Stomach (tissue), 4 donors: ENCODE results near the gene CEP44.

Experiments used
- EP300 ChIP-seq: sonication (generic); formaldehyde crosslinking; IDR thresholded peaks from one replicate; pipeline ENCODE4 v1.6.1; 2017; ENCODE audit warnings: antibody characterized with exemption
- POLR2A ChIP-seq, 4 donors: fragments of 450-650 bp; IDR thresholded peaks; one replicate each; pipeline ENCODE4 v1.6.1; 2016; ENCODE audit warnings: antibody characterized with exemption in 4 of 4, control low read depth in 2 of 4, mild to moderate bottlenecking in 1 of 4, moderate library complexity in 1 of 4
- POLR2AphosphoS5 ChIP-seq, 3 donors: sonication (generic); formaldehyde crosslinking; IDR thresholded peaks; one replicate each; pipeline ENCODE4 v1.6.1; 2016; ENCODE audit warnings: antibody characterized with exemption in 3 of 3
- TF ChIP-seq, protein P1 (sequence below), 7 experiments: fragments of 450-650 bp in 4 of 7; fragments of 200-600 bp in 3 of 7; sonication (generic) in 3 of 7; IDR thresholded peaks; one replicate each; pipeline ENCODE4 v1.5.1; 2016 to 2019; ENCODE audit warnings: antibody characterized with exemption in 7 of 7, control low read depth in 2 of 7, mild to moderate bottlenecking in 1 of 7

DNA sequence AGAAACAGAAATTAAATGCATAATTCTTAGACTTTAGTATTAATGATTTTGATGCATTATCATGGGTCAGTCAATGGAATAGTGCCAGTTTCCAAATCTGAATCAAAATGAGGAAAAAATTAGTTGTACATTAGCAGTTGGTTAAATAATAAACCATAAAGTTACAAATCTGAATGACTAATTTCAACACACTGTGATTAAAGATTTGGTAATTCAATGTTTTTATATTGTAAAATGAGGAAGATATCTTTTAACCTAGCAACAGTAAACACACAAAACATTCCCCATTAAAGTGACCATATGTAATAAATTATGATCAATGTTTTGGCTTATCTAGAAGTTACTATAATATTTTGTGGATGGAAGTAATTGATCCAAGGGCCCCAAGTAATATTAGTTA, 1.8 kb upstream of the CEP44 start:
- TF ChIP-seq POLR2A (IDR thresholded peaks at IDR 0.05) (no peak), POLR2AphosphoS5 (IDR thresholded peaks at IDR 0.05) (no peak), EP300 (no peak)
- TF ChIP-seq, protein P1, sequence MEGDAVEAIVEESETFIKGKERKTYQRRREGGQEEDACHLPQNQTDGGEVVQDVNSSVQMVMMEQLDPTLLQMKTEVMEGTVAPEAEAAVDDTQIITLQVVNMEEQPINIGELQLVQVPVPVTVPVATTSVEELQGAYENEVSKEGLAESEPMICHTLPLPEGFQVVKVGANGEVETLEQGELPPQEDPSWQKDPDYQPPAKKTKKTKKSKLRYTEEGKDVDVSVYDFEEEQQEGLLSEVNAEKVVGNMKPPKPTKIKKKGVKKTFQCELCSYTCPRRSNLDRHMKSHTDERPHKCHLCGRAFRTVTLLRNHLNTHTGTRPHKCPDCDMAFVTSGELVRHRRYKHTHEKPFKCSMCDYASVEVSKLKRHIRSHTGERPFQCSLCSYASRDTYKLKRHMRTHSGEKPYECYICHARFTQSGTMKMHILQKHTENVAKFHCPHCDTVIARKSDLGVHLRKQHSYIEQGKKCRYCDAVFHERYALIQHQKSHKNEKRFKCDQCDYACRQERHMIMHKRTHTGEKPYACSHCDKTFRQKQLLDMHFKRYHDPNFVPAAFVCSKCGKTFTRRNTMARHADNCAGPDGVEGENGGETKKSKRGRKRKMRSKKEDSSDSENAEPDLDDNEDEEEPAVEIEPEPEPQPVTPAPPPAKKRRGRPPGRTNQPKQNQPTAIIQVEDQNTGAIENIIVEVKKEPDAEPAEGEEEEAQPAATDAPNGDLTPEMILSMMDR (IDR thresholded peaks at IDR 0.05) = no peak
